ENCODE measurements around the gene G2E3. TPM values are rescaled to one million over a fixed set of nuclear protein-coding genes. Genes with fewer than 3 reads are reported as not detected.

Gene G2E3
- total RNA-seq, 3 donors from 2014 or later, result 12.3 to 22.2 (median 12.5) TPM

- no peak for DNase-seq (ENCODE audit: low spot score in 2 of 2)
- H3K27ac ChIP-seq, result no peak overlapping the region
- H3K4me3 ChIP-seq, result no peak overlapping the region
- intact Hi-C loops (cut with DNase I; ENCODE audit: low total_unique reads), result no loop called here
- H3K4me1 ChIP-seq, result no peaks in the 10 kb centered on the region
- H3K36me3 ChIP-seq, result no peaks in the 10 kb centered on the region
- no peaks in the 10 kb centered on the region for H3K9me3 ChIP-seq
- TF ChIP-seq POLR2A (IDR thresholded peaks at IDR 0.05) (no peak), CTCF (IDR thresholded peaks at IDR 0.05) (peak; percentile 47 to 53 (median 49)), POLR2AphosphoS5 (IDR thresholded peaks at IDR 0.05) (no peak)
- H3K27me3 ChIP-seq, result no peaks in the 10 kb centered on the region
These were observed 36.8 kb upstream of the G2E3 start for GRCh38 chr14:30521899-30522736.

- no peaks in the 10 kb centered on the region for H3K27me3 ChIP-seq
- H3K4me1 ChIP-seq, result no peaks in the 10 kb centered on the region
- H3K27ac ChIP-seq, result no peak overlapping the region
- no peak for DNase-seq (ENCODE audit: low spot score in 2 of 2)
- TF ChIP-seq POLR2AphosphoS5 (IDR thresholded peaks at IDR 0.05) (no peak), POLR2A (IDR thresholded peaks at IDR 0.05) (no peak), CTCF (IDR thresholded peaks at IDR 0.05) (no peak)
- no peaks in the 10 kb centered on the region for H3K9me3 ChIP-seq
- H3K4me3 ChIP-seq, result no peak overlapping the region
- no peaks in the 10 kb centered on the region for H3K36me3 ChIP-seq
- intact Hi-C loops (cut with DNase I; ENCODE audit: low total_unique reads), result no loop called here
These were observed 33.1 kb upstream of the G2E3 start for GRCh38 chr14:30525833-30526232.

GRCh38 chr14:30527196-30527595, 31.8 kb upstream of the G2E3 start:
- Histone ChIP-seq H3K4me3 (no peak overlapping the region), H3K9me3 (no peaks in the 10 kb centered on the region), H3K4me1 (no peaks in the 10 kb centered on the region), H3K36me3 (no peaks in the 10 kb centered on the region), H3K27ac (no peak overlapping the region), H3K27me3 (no peaks in the 10 kb centered on the region)
- no peak for DNase-seq (ENCODE audit: low spot score in 2 of 2)
- no peak for TF ChIP-seq POLR2A (IDR thresholded peaks at IDR 0.05)
- no peak for TF ChIP-seq CTCF (IDR thresholded peaks at IDR 0.05)
- no peak for TF ChIP-seq POLR2AphosphoS5 (IDR thresholded peaks at IDR 0.05)
- intact Hi-C loops (cut with DNase I; ENCODE audit: low total_unique reads), result no loop called here

GRCh38 chr14:30528119-30528518, 30.8 kb upstream of the G2E3 start:
- intact Hi-C loops (cut with DNase I; ENCODE audit: low total_unique reads), result no loop called here
- H3K4me3 ChIP-seq, result no peak overlapping the region
- H3K36me3 ChIP-seq, result no peaks in the 10 kb centered on the region
- H3K27ac ChIP-seq, result no peak overlapping the region
- DNase-seq (ENCODE audit: low spot score in 2 of 2), result no peak
- TF ChIP-seq POLR2AphosphoS5 (IDR thresholded peaks at IDR 0.05), result no peak
- no peak for TF ChIP-seq CTCF (IDR thresholded peaks at IDR 0.05)
- TF ChIP-seq POLR2A (IDR thresholded peaks at IDR 0.05), result no peak
- no peaks in the 10 kb centered on the region for H3K9me3 ChIP-seq
- H3K4me1 ChIP-seq, result no peaks in the 10 kb centered on the region
- no peaks in the 10 kb centered on the region for H3K27me3 ChIP-seq

- Histone ChIP-seq H3K27me3 (no peaks in the 10 kb centered on the region), H3K9me3 (no peaks in the 10 kb centered on the region), H3K36me3 (no peaks in the 10 kb centered on the region), H3K4me1 (no peaks in the 10 kb centered on the region), H3K4me3 (no peak overlapping the region), H3K27ac (no peak overlapping the region)
- intact Hi-C loops (cut with DNase I; ENCODE audit: low total_unique reads), result no loop called here
- DNase-seq (ENCODE audit: low spot score in 2 of 2), result no peak
- TF ChIP-seq POLR2AphosphoS5 (IDR thresholded peaks at IDR 0.05) (no peak), POLR2A (IDR thresholded peaks at IDR 0.05) (no peak), CTCF (IDR thresholded peaks at IDR 0.05) (no peak)
These were observed 29.9 kb upstream of the G2E3 start for GRCh38 chr14:30528778-30529642.
